ENCODE results near the gene DENND4A. TPM values are rescaled to one million over a fixed set of nuclear protein-coding genes. Genes with fewer than 3 reads are reported as not detected.

DENND4A gene
- total and polyA plus RNA-seq, 11 donors = 2.7 to 26.6 (median 15.1) TPM

DNA sequence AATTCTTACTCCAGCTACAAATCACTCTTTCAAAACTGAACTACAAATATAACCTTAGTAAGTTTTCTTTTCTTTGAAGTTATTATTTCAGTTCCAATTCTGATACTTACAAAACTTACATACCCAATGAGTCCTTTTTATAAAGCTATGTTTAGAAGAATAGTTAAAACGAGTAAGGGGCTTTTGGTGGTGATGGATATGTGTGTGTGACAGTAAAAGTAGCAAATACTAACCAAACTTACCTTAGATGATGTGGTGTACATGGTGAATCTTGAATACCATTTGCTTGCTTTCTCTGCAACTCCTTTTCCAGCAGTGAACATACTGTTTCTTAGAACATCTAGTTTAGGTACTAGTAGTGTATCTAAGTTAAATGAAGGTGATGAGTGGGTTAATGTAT, 101.9 kb downstream of the DENND4A start:
- Histone ChIP-seq H3K36me3 (peaks cover 0 to 72% (median 53%) of the 10 kb centered on the region in 9 donors), H3K9me3 (peaks cover 0 to 8% (median 0%) of the 10 kb centered on the region in 12 donors), H3K4me1 (no peaks in the 10 kb centered on the region), H3K27me3 (no peaks in the 10 kb centered on the region), H3K27ac (no peak overlapping the region), H3K4me3 (no peak overlapping the region)
- ATAC-seq (no peak), DNase-seq (no peak)
- 90 to 94% (median 92%) methylated on average over 1 of the region's 1 CpG for WGBS, 4 donors
- TF ChIP-seq POLR2A (IDR thresholded peaks at IDR 0.05) = no peak
- intact Hi-C loops (cut with DNase I) = no loop called here

DNA sequence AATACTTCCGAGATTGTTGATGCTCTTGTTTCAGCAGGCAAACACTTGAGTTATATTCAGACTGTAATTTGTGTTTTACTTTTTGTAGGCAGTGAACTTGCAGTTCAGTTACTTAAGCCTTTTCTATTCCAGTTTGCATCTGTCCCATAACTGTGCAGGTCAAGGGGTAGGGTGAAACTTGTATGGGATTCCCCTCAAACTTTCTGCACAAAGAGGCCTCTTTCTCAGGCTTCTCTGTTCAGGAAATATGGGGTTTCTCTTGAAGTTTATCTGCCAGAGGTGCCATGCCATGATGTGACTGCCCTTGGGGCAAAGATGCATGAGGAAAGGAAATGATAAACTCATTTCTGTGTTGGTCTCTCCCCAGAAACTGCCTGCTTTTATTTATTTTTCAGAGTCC, 103.6 kb downstream of the DENND4A start:
- no peak for DNase-seq

DNA sequence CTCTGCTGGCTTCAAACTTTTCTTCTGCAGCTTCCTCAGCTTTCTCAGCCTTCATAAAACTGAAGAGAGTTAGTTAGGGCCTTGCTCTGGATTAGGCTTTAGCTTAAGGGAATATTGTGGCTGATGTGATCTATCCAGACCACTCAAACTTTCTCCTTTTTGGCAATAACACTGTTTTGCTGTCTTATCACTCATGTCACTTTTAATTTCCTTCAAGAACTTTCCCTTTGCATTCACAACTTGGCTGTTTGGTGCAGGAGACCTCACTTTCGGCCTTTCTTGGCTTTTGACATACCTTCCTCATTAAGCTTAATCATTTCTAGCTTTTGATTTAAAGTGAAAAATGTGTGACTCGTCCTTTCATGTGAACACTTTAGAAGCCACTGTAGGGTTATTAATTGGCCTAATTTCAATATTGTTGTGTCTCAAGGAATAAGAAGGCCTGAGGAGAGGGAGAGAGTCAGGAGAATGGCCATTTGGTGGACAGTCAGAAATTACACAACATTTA, 109.6 kb downstream of the DENND4A start:
- 87 to 92% (median 91%) methylated on average over 2 of the region's 2 CpGs for WGBS, 4 donors

More for the DNA sequence above, 103.6 kb downstream of the DENND4A start:
- Histone ChIP-seq H3K4me3 (no peak overlapping the region), H3K27ac (no peak overlapping the region), H3K9me3 (peaks cover 0 to 8% (median 0%) of the 10 kb centered on the region in 12 donors), H3K36me3 (peaks cover 0 to 59% (median 50%) of the 10 kb centered on the region in 9 donors), H3K27me3 (no peaks in the 10 kb centered on the region), H3K4me1 (no peaks in the 10 kb centered on the region)
- 91 to 97% (median 95%) methylated on average over 1 of the region's 1 CpG for WGBS, 4 donors
- intact Hi-C loops (cut with DNase I) = no loop called here
- ATAC-seq = no peak
- TF ChIP-seq, protein P1, sequence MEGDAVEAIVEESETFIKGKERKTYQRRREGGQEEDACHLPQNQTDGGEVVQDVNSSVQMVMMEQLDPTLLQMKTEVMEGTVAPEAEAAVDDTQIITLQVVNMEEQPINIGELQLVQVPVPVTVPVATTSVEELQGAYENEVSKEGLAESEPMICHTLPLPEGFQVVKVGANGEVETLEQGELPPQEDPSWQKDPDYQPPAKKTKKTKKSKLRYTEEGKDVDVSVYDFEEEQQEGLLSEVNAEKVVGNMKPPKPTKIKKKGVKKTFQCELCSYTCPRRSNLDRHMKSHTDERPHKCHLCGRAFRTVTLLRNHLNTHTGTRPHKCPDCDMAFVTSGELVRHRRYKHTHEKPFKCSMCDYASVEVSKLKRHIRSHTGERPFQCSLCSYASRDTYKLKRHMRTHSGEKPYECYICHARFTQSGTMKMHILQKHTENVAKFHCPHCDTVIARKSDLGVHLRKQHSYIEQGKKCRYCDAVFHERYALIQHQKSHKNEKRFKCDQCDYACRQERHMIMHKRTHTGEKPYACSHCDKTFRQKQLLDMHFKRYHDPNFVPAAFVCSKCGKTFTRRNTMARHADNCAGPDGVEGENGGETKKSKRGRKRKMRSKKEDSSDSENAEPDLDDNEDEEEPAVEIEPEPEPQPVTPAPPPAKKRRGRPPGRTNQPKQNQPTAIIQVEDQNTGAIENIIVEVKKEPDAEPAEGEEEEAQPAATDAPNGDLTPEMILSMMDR (IDR thresholded peaks at IDR 0.05) = no peak
- no peak for TF ChIP-seq POLR2A (IDR thresholded peaks at IDR 0.05)

GRCh38 chr15:65680544-65680943, 111.5 kb downstream of the DENND4A start:
- no peak for TF ChIP-seq POLR2A (IDR thresholded peaks at IDR 0.05)
- TF ChIP-seq, protein P1 (IDR thresholded peaks at IDR 0.05) = no peak
- no peaks in the 10 kb centered on the region for H3K9me3 ChIP-seq
- H3K4me1 ChIP-seq = no peaks in the 10 kb centered on the region
- DNase-seq (no peak), ATAC-seq (no peak)
- H3K36me3 ChIP-seq = peaks cover 0 to 10% (median 3%) of the 10 kb centered on the region in 9 donors
- 93 to 100% (median 96%) methylated on average over 1 of the region's 1 CpG for WGBS, 4 donors
- H3K27me3 ChIP-seq = no peaks in the 10 kb centered on the region
- intact Hi-C loops (cut with DNase I) = no loop called here
- H3K4me3 ChIP-seq = no peak overlapping the region
- H3K27ac ChIP-seq = no peak overlapping the region

More for the DNA sequence above, 109.6 kb downstream of the DENND4A start:
- Histone ChIP-seq H3K27ac (no peak overlapping the region), H3K4me3 (no peak overlapping the region), H3K4me1 (no peaks in the 10 kb centered on the region), H3K27me3 (no peaks in the 10 kb centered on the region), H3K9me3 (peaks cover 0 to 4% (median 0%) of the 10 kb centered on the region in 12 donors), H3K36me3 (peaks cover 0 to 1% (median 0%) of the 10 kb centered on the region in 9 donors)
- TF ChIP-seq POLR2A (IDR thresholded peaks at IDR 0.05) = no peak
- TF ChIP-seq, protein P1 (IDR thresholded peaks at IDR 0.05) = no peak
- intact Hi-C loops (cut with DNase I) = no loop called here
- no peak for ATAC-seq
- DNase-seq = no peak

DNA sequence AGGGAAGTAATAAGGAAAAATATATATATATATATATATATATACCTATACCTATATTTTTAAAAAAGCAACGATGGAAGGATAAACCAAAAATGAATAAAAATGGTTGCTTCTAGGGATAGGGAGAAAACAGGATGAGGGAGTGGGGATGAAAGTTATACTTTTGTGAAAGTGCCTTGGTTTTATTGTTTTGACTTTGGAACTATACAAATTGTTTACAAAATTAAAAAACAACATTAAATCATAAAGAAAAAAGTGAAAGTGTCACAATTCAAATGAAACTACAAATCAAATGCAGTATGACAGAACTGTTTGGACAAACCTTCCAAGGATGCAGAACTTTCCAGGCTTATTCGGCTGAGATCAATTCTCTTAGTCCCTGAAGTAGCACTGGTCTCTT, 116.0 kb downstream of the DENND4A start:
- Histone ChIP-seq H3K4me1 (no peaks in the 10 kb centered on the region), H3K9me3 (no peaks in the 10 kb centered on the region), H3K27ac (no peak overlapping the region), H3K4me3 (no peak overlapping the region), H3K27me3 (no peaks in the 10 kb centered on the region), H3K36me3 (peaks cover 0 to 52% (median 42%) of the 10 kb centered on the region in 9 donors)
- 83 to 90% (median 86%) methylated on average over 2 of the region's 2 CpGs for WGBS, 4 donors
- no peak for DNase-seq
- TF ChIP-seq, protein P1 (IDR thresholded peaks at IDR 0.05) = no peak
- no peak for TF ChIP-seq POLR2A (IDR thresholded peaks at IDR 0.05)
- no peak for ATAC-seq
- intact Hi-C loops (cut with DNase I) = no loop called here
